ENCODE results near the gene RUBCNL.

DNA sequence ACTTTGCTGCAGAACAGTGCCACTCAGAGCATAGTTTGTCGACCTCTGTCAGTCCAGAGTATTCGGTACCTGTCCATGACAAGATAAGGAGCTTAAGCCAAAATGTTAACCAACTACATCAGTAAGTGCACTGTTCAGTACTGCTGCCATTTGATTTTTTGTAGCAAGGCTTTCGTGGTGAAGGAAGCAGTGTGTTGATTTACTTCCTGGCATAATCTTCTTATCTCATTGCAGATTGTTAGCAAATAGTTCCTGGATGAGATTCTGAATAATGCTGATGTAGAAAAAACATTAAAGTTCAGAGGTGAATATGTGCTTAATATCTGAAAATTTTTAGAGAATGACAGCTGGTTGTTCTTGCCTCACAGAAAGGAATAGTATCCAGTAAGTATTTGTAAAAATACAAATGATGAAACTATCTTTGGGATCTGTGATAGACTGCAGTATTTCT, 89.7 kb downstream of the RUBCNL start:
- TF ChIP-seq, protein P1, sequence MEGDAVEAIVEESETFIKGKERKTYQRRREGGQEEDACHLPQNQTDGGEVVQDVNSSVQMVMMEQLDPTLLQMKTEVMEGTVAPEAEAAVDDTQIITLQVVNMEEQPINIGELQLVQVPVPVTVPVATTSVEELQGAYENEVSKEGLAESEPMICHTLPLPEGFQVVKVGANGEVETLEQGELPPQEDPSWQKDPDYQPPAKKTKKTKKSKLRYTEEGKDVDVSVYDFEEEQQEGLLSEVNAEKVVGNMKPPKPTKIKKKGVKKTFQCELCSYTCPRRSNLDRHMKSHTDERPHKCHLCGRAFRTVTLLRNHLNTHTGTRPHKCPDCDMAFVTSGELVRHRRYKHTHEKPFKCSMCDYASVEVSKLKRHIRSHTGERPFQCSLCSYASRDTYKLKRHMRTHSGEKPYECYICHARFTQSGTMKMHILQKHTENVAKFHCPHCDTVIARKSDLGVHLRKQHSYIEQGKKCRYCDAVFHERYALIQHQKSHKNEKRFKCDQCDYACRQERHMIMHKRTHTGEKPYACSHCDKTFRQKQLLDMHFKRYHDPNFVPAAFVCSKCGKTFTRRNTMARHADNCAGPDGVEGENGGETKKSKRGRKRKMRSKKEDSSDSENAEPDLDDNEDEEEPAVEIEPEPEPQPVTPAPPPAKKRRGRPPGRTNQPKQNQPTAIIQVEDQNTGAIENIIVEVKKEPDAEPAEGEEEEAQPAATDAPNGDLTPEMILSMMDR (IDR thresholded peaks at IDR 0.05; ENCODE audit: poor library complexity): no peak
- TF ChIP-seq EZH2 (IDR thresholded peaks at IDR 0.05; ENCODE audit: borderline replicate concordance): no peak
